BE2C (cell line): Measurements from ENCODE around the gene TIMM17A.

Source experiments
- DNase-seq: peaks from one replicate; pipeline ENCODE4 v3.0.0-alpha.2; 2020
- H3K27me3 ChIP-seq: fragments of 250-450 bp; sonication (Bioruptor Pico); 2 replicates; pipeline ENCODE4 v1.5.1; 2020; ENCODE audit warnings: mild to moderate bottlenecking
- H3K36me3 ChIP-seq: fragments of 250-450 bp; sonication (Bioruptor Pico); 2 replicates; pipeline ENCODE4 v1.5.1; 2020; ENCODE audit warnings: mild to moderate bottlenecking
- H3K4me1 ChIP-seq: fragments of 250-450 bp; sonication (Bioruptor Pico); 2 replicates; pipeline ENCODE4 v1.5.1; 2020
- H3K4me3 ChIP-seq: 2 replicates; pipeline ENCODE4 v1.5.1; 2011; ENCODE audit warnings: low read depth, low read length
- H3K9me3 ChIP-seq: fragments of 250-450 bp; sonication (Bioruptor Pico); 2 replicates; pipeline ENCODE4 v1.5.1; 2020
- TF ChIP-seq, protein P1 (sequence below): IDR thresholded peaks from 2 replicates; pipeline ENCODE4 v1.5.1; 2012; ENCODE audit warnings: mild to moderate bottlenecking, low read depth, low read length

The TIMM17A gene

DNA sequence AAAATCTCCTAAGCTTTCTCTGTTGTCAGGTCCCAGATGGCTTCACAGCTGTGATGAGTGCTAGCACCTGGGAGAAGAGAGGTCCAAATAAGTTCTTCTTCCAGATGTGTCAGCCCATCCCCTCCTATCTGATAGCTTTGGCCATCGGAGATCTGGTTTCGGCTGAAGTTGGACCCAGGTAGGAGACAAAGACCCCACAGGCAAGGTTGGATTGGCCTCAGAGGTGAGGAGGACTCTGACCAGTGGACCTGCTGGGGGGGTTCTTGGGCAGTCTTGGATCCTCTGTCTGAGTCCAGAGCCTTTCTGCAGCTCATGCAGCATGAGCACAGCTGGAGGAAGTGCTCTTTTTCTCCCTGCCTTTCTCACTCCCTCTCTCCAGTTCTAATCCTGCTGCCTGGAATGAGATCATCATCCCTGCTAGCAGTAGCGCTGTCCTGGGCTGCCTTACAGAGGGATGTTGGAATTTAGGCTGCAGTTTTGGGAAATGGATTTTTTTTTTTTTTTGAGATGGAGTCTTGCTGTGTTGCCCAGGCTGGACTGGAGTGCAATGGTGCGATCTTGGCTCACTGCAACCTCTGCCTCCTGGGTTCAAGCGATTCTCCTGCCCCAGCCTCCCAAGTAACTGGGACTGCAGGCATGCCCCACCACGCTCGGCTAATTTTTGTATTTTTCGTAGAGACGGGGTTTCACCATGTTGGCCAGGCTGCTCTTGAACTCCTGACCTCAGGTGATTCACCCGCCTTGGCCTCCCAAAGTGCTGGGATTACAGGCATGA is 34.2 kb downstream of the TIMM17A start:
- TF ChIP-seq, protein P1, sequence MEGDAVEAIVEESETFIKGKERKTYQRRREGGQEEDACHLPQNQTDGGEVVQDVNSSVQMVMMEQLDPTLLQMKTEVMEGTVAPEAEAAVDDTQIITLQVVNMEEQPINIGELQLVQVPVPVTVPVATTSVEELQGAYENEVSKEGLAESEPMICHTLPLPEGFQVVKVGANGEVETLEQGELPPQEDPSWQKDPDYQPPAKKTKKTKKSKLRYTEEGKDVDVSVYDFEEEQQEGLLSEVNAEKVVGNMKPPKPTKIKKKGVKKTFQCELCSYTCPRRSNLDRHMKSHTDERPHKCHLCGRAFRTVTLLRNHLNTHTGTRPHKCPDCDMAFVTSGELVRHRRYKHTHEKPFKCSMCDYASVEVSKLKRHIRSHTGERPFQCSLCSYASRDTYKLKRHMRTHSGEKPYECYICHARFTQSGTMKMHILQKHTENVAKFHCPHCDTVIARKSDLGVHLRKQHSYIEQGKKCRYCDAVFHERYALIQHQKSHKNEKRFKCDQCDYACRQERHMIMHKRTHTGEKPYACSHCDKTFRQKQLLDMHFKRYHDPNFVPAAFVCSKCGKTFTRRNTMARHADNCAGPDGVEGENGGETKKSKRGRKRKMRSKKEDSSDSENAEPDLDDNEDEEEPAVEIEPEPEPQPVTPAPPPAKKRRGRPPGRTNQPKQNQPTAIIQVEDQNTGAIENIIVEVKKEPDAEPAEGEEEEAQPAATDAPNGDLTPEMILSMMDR = no peak
- no peaks in the 10 kb centered on the region for H3K27me3 ChIP-seq
- peaks cover 28% of the 10 kb centered on the region for H3K36me3 ChIP-seq
- no peaks in the 10 kb centered on the region for H3K9me3 ChIP-seq
- H3K4me3 ChIP-seq = no peak overlapping the region
- no peak for DNase-seq
- H3K4me1 ChIP-seq = no peaks in the 10 kb centered on the region; the same call in none of the 2 replicates

DNA sequence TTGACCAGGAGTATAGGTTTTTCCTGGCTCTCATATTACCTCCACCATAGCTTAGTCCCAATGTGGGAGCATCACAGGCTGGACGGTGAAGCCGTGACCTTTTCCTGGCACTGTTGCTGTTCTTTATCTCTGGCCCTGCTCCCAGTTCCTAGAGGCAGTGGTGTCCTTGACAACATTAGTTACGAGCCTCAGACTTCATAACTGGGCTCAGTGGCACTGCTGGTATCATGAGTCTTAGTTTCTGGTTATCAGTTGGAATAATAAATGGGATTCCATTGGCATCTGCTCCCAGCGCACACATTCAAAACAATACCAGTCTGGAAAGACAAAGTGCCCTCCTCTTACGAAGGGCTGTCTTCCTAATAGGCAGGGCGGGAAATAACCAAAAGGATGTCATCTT is 35.1 kb downstream of the TIMM17A start:
- TF ChIP-seq, protein P1 = no peak
- no peaks in the 10 kb centered on the region for H3K9me3 ChIP-seq
- no peaks in the 10 kb centered on the region; the same call in none of the 2 replicates for H3K4me1 ChIP-seq
- no peak for DNase-seq
- peaks cover 28% of the 10 kb centered on the region for H3K36me3 ChIP-seq
- H3K27me3 ChIP-seq = no peaks in the 10 kb centered on the region
- H3K4me3 ChIP-seq = no peak overlapping the region

DNA sequence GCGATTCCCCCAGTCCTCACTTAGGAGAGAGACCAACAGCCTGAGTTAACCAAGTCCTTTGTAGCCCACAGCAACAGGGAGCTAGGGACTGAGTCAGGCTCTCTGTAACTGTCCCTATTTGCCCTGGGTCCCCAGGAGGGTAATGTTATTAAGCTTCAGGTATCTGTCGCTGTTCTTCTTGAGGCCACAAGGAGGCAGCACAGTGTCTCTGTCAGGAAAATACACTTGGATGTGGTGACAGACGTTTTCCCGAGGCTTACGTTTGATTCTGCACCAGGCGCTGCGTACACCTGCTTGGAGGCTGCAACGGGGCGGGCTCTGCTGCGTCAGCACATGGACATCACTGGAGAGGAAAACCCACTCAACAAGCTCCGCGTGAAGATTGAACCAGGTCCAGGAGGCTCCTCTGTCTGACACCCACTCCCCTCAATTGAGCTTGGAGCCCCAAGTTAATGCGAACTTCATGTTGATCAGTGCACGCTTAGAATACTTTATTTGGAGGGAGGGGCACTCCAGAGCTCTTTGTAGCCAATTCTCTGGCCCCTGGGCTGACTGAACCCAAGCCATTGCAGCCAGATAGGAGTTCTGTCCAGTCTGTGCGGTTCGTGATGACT is 44.4 kb downstream of the TIMM17A start:
- no peaks in the 10 kb centered on the region for H3K27me3 ChIP-seq
- TF ChIP-seq, protein P1 = peak; percentile 95
- no peaks in the 10 kb centered on the region for H3K9me3 ChIP-seq
- no peaks in the 10 kb centered on the region for H3K4me1 ChIP-seq
- H3K36me3 ChIP-seq = peaks cover 41% of the 10 kb centered on the region
- H3K4me3 ChIP-seq = no peak overlapping the region
- peak; percentile 52 for DNase-seq

DNA sequence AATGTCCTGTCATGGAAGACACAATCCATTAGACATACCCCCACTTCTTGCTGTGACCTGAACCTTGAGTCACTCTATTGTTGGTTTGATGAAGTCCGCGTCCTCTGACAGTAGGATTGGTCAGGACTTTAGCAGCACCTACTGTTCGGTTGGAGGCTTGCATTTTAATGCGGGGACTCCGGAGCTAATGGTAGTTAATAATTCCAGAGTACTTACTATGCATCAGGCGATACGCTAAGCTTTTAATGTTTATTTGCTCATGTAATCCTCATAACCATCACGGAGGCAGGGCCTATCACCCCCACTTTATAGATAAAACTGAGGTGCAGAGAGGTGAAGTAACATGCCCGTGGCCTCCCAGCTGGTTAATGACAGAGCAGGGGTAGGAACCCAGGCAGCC is 47.2 kb downstream of the TIMM17A start:
- no peaks in the 10 kb centered on the region for H3K4me1 ChIP-seq
- H3K4me3 ChIP-seq = no peak overlapping the region
- no peak for DNase-seq
- H3K27me3 ChIP-seq = no peaks in the 10 kb centered on the region
- TF ChIP-seq, protein P1 = no peak
- peaks cover 44% of the 10 kb centered on the region for H3K36me3 ChIP-seq
- H3K9me3 ChIP-seq = no peaks in the 10 kb centered on the region

DNA sequence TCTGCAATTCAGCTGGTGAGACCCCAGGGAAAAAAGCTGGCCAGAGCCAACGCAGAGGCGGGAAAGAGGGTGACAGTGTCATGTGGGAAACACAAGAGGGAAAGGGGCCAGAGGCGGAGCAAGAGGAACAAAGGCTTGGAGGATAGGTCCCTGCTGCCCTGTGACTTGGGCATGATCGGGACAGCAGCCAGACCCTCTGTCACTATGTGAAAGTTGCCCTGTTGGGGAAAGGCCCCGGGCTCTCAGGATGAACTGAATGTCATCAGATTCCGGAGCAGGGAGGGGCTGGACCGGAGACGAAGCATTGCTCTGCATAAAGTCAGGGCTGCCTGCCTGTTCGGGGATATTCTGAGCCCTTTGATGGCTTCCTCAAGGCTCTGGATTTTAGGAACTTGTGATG is 49.4 kb downstream of the TIMM17A start:
- no peak overlapping the region for H3K4me3 ChIP-seq
- H3K36me3 ChIP-seq = peaks cover 44% of the 10 kb centered on the region
- no peaks in the 10 kb centered on the region; the same call in 1 of the 2 replicates for H3K4me1 ChIP-seq
- H3K9me3 ChIP-seq = no peaks in the 10 kb centered on the region
- TF ChIP-seq, protein P1 = no peak
- H3K27me3 ChIP-seq = no peaks in the 10 kb centered on the region
- no peak for DNase-seq

DNA sequence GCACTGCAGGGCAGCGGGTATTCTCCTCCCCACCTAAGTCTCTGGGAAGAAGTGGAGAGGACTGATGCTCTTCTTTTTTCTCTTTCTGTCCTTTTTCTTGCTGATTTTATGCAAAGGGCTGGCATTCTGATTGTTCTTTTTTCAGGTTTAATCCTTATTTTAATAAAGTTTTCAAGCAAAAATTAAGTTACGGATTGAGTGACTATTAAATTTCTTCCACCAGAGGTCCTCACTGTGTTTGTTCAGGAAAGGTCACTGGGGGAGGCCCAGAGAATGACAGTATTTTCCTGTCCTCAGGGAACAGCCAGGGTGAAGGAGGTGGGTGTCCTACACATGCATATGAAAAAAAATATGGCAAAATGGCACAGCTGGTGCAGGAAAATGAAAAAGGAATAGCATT is 50.7 kb downstream of the TIMM17A start:
- Histone ChIP-seq H3K27me3 (no peaks in the 10 kb centered on the region), H3K4me3 (no peak overlapping the region), H3K9me3 (no peaks in the 10 kb centered on the region), H3K36me3 (peaks cover 36% of the 10 kb centered on the region), H3K4me1 (no peaks in the 10 kb centered on the region; the same call in 1 of the 2 replicates)
- DNase-seq = no peak
- TF ChIP-seq, protein P1 = peak; percentile 50
